Measurements from ENCODE around the gene ERF.
A peak's percentile ranks its signal among the peaks of the same experiment; 100 is the strongest.

ERF gene

DNA sequence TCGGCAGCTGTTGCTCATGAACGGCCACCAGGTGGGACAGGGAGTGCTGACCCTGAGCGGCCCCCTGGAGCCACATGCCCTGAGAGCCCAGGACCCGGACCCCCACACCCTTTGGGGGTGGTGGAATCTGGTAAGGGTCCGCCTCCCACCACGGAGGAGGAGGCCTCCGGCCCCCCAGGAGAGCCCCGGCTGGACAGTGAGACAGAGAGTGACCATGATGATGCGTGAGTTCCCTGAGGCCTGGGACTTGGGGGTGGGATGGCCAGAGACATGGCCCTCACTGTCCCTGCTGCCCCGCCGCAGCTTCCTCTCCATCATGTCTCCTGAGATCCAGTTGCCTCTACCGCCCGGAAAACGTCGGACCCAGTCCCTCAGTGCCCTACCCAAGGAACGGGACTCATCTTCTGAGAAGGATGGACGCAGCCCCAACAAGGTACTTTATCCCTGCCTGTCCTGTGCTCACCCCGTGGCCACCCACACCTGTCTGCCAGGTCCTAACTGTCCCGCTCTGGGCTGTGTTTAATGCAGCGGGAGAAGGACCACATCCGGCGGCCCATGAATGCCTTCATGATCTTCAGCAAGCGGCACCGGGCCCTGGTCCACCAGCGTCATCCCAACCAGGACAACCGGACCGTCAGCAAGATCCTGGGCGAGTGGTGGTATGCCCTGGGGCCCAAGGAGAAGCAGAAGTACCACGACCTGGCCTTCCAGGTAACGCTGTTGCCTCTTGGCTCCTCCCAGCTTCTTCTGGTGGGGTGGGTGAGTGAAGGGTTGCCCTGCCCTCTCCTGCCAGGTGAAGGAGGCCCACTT is 32.3 kb upstream of the ERF start:
- no peak for DNase-seq

DNA sequence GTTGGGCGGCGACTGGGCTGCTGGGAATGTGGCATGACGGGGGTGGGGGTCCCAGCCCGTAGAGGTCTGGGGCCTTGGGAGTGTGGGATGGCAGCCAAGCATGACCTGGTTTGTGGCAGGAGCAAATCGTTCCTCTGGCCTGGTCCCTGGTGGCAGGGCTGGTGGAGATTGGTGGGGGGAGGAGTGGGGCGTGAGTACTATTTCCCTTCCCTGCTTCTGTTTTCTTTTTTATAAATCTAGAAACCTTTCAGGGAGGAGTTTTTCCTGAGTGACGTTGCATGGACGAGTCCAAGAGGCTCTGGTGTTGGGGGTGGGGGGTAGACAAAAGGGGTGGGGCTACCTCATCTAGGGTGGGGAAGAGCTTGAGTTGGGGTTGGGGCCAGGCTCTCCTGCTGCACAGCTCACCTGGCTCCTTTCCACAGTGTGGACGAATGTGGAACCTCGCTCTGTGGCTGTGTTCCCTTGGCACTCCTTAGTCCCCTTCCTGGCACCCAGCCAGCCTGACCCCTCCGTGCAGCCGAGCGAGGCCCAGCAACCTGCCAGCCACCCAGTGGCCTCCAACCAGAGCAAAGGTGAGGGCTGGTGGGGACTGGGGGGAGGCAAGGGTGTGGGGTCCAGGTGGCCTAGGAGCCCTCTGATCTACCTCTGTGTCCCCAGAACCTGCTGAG is 31.6 kb upstream of the ERF start:
- peak in 1 of 2 donors; percentile 49 for DNase-seq

DNA sequence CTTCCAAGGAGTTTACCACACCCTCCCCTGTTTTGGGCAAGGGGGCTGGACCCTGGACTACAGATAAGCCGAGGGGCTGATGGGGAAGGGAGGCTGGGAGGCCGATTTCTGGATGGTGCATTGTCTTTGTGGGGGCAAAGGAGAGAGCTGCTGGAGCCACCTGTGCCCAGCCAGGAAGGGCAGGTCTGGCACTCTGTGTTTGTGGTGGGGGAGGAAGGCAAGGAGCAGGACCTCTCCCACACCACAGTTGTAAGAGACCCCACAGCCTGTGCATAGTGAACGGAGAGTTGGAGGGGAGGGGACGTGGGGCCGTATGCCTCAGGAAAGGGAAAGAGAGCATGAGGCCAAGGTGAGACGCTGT is 31.0 kb upstream of the ERF start:
- DNase-seq: no peak

DNA sequence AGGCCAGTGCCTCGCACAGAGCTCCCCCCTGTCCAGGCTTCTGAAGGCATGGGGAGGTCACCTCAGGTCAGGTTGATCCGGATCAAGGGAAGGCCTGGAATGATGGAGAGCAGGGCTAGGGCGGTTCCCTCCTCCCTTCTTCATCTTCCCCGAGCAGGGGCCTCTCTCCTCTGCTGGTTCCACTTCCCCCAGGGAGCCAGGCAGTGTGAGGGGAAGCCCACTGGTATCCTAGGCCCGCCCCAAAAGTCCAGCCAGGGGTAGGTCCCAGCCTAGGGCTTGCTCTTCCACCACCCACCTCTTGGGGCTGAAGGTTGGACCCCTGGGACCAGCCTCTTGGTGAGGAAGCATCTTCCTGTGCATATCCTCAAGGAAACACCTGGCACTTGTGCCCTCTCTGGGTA is 30.6 kb upstream of the ERF start:
- peak in 1 of 2 donors; percentile 4 for DNase-seq

DNA sequence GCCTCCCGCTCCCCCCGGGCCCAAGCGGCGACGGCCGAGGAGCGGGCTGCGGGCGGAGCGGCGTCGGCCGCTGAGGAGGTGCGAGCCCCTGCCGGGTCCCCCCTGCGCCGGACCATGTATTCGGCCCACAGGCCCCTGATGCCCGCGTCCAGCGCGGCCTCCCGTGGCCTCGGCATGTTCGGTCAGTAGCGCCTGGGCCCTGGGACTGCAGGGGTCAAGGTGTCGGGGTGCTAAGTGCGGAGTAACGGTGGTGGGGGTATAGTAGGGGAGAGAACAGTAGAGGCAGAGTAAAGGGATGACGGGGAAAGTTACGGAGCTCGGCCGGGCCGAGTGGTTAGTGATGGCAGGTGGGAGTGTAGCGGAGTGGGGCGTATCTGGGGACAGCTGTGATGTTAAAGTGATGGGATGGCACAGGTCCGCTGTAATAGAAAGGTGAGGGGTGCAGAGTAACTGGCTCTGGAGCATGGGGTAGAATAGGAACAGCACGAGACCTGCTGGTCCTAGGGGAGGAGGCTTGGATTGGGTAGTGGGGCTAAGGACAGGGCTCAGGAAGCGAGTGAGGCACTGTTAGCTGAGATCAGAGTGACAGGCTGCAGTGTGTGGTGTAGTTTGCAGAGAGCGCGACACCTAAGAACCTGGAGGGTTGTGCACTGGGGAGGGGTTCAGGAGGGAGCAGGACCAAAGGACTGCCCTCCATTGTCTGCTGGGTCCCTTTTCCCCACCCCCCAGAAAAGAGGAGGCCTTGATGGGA is 29.8 kb upstream of the ERF start:
- no peak for DNase-seq

DNA sequence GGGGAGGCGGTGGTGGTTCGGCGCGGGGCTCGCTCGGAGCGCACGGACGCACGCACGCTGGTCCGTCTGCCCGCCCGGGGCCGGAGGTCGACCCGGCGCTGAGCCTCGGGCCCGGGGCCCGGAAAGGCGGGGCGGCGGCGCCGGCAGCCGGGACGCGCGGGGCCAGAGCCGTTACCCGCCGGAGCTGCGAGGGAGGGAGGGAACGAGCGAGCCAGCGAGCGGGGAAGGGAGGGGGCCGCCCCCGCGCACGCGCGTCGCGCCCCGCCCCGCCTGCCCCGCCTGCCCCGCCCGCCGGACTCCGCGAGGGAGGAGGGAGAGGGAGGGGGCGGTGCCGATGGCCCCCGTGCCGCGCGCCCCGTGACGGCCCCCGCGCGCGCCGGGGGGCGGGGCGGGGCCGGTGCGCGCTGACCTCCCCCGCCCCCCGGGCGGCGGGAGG is 29.2 kb upstream of the ERF start:
- DNase-seq: peak; percentile 68 to 82

DNA sequence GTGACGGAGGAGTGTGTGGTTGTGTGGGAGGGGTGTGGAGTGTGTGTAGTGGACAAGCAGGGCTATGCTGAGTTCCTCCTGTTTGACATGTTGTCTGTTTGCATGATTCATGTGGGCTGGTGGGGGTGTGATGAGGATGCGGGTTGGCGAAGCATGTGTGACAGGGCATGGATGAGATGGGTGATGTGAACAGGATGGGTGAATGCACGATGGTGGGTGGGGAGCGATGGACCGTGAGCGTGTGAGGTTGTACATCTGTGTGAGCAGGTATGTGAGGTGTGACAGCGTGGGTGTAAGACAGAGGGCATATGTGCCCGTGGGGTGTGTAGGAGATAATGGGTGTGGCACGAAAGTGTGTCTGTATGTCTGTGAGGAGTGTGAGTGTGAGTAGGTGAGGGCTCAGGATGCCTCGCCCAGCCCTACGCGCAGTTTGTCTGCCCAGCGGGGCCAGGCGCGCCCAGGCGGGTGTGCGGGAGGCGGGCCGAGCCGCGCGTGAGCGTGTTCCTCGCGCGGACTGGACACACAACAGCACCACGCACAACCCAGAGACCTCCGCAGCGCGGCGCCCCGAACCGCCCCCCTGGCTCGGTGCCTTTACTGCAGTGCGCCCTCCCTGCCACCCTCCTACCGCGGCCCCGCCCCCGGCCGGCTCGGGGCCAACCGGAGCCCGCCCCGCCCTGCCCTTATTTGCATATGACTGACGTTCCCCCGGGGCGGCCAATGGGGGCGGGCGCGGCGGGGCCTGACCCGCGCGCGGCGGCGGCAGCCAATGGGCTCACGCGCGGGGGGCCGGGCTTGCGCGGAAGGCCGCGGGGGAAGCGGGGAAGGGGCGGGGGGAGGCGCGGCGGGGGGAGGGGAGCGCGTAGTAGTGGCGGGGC is 28.5 kb upstream of the ERF start:
- DNase-seq: peak; percentile 92 to 96

DNA sequence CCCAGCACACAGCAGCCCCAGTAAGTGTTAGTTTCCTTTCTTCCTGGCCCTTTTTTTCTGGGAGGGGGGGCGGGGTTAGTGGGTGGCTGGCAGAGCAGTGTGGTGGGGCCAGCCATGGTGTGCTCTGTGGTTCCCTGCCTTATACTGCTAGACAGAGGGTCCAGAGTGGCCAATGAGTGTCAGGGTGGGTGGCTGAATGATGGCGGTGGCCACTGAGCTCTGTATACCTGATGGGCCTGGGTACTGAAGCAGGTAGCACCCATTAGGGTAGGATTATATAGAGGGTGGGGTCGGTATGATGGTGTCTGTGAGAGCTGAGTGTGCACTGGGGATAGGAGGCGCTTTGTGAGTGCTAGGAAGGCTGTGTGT is 27.9 kb upstream of the ERF start:
- no peak for DNase-seq

DNA sequence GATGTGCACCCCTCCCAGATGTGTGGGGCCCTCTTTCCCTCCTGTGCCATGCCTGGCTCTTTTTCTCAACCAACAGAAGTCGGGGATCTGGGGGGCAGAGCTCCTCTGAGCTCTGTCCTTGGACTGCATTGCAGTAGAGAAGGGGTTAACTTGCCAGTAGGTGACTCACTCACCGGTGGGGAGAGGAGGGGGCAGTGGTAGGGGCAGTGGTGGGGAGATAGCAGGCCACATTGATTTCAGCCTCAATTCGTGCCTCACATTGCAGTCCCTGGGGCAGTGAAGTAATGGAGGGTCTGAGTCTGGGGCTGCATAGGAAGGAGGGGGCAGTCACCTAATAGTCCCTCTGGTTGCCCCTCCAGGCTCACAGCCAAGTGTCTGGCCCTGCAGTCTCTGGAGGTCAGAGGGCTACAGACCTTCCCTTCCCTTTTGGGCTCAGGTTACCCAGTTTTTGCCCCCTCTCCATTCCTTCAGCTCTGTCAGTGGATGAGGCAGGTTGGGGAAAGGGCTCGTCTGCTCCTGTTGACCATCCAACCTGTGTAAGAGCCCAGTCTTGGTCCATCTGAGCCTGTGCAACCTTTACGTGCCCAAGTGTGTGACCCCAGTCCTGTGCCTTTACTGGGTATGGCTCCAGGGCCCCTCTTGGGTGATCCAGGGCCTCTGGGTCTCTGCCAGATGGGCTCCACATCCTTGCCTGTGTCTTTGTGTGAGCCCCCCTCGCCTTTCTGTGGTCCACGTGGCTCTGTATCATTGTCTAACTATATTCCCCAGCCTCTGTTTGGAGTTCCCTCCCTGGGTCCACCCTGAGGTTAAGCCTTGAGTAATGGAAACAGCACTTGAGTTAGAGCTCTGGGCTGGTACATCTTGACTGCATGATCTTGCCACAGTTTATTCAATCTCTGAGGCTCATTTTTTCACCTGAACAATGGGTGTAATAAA is 27.2 kb upstream of the ERF start:
- peak in 1 of 2 donors; percentile 6 for DNase-seq

DNA sequence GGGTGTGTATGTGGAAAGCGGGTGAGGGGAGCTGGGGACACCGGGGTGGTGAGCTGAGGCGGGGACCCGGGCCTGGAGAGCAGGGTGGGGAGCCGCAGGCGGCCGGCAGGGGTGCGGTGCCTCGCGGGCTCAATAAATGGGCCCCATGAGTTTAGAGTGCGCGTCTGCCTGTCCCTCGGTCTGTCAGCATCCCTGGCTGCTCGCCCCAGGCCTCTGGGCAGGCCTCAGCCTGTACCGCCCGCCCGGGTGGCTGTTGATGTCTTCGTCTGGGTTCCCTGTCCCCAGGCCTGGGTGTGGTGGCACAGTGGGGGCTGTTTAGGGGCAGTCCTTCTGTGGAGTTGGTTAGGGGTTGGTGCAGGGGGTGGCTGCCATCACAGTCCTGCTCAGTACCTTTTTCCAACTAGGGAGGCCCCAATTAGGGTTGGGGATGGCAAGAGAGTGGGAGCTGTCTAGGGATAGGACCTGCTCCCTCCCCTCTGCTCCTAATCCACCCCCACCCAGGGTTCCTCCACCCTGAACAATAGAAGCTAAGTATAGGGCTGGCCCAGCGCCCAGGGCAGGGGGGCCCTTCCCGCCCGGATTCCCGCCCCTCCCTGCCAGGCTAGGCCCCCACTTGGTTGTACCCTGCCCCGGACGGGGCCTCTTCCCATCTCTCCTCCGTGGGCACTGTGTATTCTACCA is 26.4 kb upstream of the ERF start:
- no peak for DNase-seq

DNA sequence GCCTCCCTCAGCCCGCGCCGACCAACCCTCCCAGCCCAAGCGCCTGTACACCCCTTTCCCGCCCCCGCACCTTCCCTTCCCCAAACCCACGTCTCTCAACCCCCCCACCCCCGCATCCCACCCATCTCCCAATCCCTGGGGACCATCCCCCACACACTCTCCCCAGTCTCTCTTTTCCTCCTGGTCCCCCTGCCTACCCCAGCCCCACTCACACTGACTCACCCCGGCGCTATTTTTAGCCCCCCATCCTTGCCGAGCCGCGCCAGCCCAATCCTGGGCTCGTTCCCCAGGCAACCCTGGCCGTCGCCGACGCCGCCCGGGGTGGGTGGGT is 25.9 kb upstream of the ERF start:
- DNase-seq: no peak

DNA sequence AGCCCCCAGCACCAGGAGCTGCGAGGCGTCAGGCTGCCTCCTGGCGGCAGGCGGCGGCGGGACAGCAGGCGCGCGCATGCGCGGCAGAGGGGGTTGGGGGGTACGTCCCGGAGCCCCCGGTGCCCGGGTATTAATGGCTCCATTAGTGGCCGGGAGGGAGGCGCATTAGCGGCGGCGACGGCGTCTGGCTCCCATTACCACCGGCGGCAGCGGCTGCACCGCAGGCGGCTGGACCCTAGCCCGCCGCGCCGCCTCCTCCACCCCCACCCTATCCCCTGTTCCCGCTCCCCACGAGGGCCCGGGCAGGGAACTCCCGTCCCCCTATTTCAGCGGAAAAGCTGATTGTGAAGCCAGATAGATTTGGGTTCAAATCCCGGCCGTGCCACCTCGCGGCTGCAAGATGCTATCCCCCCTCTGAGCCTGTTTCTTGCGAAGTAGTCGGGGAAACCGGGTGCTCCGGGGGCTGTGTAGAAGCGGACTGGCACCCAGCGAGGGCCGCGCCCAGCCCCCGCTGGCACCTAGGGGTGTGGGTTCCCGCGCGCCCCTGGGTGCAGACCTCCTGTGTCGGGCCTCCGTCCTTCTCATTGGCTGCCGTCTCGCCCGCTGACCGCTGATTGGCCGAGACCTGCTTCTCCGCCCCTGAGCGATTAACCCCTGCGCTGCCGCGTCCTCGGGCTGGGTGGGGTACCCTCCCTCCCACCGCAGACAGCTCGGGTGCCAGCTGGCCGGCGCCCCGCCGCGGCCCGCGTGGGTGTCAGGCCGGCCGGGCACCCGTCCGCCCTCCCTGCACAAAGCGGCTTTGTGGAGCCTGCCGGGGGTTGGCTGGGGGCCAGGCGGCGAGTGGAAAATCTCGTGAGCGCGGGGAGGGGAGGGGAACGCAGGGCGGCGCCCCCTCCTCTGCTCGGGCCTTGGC is 25.2 kb upstream of the ERF start:
- peak; percentile 62 to 70 for DNase-seq

DNA sequence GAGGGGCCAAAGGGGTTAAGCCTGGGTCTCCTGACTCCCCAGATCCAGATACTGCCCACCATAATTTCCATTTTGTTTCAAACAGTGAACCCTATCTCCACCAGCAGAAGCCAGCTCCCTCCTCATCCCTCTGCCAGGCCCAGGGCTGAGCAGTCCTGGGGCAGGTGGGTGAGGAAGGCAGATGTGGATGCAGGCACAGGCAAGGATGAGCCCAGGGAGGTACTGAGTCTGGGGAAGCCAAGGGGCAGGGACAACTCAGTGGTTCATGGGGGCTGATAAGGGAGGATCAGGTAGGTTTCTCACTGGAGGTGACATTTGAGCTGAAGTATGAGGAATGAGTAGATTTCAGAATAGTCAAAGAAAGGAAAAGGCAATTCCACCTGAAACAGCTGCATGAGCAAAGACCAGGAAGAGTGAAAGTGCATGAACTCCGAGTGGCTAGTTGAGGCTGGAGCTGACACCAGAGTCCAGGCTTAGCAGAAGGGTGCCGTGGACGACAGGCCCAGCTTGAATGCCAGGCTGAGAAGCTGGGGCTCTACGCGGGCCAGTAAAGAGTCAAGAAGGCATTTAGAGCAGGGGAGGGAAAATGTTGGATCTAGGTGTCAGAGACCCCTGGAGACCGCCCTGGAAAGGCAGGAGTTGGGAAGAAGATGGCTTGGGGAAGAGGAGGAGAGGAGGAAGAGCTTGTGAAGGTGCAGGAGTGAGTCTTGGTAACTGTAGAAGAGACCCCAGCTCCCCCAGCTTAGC is 24.4 kb upstream of the ERF start:
- DNase-seq: no peak

DNA sequence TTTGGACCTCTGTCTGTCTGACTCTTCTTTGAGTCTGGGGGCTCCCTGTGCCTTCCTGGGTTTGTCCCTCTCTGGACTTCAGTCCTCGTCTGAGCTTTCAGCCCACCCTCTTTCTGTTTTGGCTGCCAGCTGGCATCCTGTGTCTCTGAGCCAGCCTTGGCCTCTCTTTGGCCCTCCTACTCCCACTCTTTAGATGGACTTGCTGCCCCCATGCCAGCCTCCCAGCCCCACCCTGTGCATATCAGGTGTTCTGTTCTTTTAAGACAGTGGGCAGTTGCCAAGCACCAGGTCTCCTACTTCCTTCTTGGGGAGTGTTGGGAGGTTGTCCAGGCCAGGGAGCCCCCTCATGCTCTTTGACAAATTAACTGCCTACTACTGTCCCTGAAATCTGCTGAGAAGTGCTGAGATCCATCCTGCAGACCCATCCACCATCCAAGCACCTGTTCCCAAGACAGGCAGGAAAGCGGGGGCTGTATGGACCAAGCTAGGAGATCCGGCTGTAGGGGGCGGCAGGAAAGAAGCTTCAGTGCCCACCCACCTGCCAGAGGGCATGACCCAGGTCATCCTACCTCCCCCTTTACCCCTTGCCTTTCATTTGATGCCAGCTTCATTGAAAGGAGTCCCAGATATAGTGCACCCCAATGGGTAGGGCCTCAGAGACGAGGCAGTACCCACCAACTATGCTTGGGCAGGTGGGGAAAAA is 23.7 kb upstream of the ERF start:
- DNase-seq: no peak

DNA sequence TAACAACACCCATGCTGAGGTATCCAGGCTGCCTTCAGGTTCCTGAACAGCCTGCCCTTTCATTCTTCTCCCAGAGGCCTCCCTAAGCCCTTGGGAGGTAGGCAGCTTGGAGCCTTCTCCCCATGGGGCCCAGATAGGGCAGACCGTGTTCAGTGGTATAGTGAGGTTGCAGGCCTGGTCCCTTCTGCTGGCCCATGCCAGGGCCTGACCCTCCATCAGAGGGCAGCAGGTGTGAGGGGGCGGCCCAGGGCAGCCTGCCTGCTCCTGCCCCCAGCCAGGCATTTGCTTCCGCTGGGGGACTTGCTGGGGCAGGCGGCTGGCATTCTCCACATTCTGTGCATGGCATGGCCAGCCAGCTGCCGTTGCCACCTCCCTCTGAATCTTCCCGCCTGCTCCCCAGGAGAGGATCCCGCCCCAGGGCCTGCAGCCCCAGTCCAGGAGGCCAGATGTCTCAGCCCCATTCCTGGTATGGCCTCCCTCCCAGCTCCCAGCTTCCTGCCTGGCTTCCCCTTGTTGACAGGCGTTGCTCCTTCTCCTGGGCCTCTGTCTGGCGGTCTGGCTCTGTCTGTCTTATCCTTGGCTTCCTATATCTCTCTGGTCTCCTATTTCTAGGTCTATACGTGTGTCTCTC is 23.0 kb upstream of the ERF start:
- DNase-seq: no peak

DNA sequence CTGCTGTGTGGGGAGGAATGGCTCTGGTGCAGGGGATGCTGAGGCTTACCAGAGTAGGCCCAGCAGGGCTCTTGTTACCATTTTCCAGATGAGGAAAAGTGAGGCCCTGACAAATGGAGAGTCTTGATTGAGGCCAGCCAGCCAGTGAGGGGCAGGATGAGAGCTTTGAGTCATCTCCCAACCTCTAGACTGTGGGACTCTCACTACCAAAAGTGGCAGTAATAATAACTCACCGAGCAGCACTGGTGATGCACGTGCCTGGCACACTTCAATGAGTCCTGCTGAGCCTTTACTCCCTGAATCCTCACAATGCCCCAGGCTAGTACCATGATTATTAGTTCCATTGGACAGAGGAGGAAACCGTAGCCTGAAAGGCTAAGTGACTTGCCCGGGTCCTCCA is 21.9 kb upstream of the ERF start:
- DNase-seq: no peak

DNA sequence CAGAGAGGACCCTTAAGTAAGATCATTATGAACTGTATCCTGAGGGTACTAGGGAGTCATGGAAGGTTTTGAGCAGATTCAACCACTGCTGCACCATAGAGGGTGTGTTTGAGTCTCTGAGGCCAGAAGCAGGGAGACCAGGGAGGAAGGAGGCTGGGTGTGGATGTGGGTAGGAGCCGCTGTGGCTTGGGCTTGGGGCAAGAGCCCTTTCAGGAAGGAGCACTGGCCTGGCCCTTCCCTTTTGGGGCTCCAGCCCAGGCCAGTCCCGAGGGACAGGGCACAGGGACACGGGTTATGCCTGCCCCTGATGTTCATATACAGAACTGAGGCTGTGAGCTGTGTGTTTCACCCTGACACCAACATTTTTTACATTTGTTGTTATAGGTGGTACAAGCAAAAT is 21.4 kb upstream of the ERF start:
- DNase-seq: peak; percentile 59 to 62

DNA sequence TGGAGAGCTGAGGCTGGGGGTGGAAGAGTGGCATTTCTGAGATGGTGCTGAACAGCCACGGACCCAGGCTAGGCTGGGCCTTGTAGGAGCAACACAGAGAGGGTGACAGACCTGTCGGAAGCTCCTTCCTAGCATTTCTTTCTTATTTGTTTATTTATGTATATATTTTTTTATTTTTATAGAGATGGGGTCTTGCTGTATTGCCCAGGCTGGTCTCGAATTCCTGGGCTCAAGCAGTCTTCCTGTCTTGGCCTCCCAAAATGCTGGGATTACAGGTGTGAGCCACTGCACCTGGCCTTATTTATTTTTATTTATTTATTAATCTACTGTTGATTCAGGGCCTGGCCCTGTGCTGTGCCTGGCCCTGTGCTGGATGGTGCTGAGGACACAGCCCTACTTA is 20.6 kb upstream of the ERF start:
- no peak for DNase-seq
